SW 1271 (cell line): ENCODE results near the gene UBASH3A.

ENCODE experiments used
- DNase-seq, 2 experiments: peaks; one replicate each; lab custom pipeline; 2025; lab: John Stamatoyannopoulos, UW

The UBASH3A gene, protein sequence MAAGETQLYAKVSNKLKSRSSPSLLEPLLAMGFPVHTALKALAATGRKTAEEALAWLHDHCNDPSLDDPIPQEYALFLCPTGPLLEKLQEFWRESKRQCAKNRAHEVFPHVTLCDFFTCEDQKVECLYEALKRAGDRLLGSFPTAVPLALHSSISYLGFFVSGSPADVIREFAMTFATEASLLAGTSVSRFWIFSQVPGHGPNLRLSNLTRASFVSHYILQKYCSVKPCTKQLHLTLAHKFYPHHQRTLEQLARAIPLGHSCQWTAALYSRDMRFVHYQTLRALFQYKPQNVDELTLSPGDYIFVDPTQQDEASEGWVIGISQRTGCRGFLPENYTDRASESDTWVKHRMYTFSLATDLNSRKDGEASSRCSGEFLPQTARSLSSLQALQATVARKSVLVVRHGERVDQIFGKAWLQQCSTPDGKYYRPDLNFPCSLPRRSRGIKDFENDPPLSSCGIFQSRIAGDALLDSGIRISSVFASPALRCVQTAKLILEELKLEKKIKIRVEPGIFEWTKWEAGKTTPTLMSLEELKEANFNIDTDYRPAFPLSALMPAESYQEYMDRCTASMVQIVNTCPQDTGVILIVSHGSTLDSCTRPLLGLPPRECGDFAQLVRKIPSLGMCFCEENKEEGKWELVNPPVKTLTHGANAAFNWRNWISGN

GRCh38 chr21:42403611-42404231 lies at the start of gene UBASH3A:
TSS of gene UBASH3A (plus strand) at chr21:42403902. CDS start at chr21:42403946, 44 bp downstream.
- DNase-seq, result no peak

GRCh38 chr21:42356046-42356445 lies 47.7 kb upstream of the UBASH3A start:
- no peak for DNase-seq

DNA sequence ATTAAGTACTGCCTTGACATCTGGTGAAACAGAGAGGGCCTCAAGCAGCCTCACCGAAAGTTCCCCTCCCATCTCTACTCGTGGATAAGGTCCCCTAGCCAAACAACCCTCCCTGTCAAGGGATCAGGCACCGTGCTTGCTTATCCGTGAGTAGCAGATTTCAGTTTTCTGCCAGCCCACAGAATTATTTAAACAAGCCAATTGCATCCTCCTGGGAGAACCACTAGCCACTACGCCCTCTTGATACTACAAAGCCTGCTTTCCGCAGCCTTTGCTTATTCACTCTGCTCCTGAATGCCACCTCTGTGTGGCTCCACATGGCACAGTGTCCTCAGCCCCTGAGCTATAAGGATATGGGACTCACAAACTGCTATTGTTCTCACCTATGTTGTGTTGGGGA lies 47.1 kb upstream of the UBASH3A start:
- DNase-seq, result no peak

DNA sequence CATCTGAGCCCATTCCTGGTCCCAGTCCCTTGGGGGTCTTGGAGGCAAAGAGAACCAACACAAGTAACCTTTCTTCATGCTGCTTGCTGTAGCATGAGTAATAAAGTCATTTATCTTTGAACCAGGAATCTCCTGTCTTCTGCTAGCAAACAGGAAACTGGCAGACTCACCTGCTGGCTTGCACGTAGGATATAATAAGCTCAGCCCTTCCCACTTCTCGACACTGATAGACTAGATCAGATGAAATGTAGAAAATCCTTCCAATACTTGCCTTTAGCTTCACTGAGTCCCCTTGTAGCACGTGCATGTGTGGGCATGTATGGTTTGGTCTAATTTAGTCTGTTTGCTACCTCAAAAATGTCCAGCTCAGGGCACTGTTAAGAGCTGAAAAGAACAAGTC lies 46.4 kb upstream of the UBASH3A start:
- no peak for DNase-seq

GRCh38 chr21:42358261-42358660 lies 45.4 kb upstream of the UBASH3A start:
- DNase-seq, result no peak

- DNase-seq, result no peak
Observed at GRCh38 chr21:42358937-42359336, 44.8 kb upstream of the UBASH3A start.

- no peak for DNase-seq
Observed at GRCh38 chr21:42360317-42360716, 43.4 kb upstream of the UBASH3A start.

- DNase-seq, result no peak
Observed at GRCh38 chr21:42361286-42361685, 42.4 kb upstream of the UBASH3A start.

DNA sequence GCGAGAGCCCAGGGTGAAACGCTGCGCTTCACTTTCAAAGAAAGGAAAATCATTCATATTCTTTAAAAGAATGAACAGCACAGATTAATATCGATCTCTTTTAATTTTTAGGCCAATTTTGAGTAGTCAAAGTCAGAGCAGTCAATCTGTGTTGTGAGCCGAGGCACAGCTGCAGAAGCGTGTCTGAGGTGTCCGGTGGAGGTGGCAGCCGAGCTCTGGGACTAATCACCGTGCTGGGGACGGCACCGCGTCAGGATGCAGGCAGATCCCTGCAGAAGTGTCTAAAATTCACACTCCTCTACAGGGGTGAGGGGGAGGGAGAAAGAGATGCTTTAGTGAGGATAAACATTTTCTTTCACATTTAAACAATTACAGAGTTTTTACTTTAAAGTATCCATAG lies 41.5 kb upstream of the UBASH3A start:
- DNase-seq, result no peak

DNA sequence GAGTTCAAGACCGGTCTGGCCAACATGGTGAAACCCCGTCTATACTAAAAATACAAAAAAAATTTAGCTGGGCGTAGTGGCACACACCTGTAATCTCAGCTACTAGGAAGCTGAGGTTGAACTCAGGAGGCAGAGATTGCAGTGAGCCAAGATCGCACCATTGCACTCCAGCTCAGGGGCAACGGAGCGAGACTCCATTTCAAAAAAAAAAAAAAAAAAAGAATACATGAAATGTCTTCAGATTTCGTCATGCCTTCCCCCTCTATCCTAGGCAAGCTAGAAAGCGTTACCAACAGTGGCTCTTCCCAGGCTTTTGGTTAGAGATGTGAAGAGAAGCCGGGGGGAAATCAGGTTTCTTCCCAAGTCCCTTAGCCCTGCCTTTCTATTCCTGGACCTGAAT lies 41.0 kb upstream of the UBASH3A start:
- no peak for DNase-seq

DNA sequence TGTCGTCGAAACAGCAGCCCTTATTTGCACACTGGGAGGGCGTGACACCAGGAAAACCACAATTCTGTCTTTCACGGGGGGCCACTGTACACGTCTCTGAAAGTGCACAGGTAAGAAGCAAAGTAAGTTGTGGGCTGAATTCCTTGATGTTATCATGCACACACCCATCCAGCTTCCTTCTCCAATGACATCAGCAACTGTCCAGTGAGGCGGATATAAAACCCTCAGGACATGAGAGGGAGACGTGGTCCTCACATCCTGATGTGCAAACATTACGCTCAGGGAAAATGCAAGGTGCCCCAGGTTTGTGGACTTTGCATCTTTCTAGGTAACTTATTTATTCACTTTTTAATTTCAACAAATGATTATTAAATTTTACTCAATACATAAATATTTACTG lies 40.4 kb upstream of the UBASH3A start:
- no peak for DNase-seq

DNA sequence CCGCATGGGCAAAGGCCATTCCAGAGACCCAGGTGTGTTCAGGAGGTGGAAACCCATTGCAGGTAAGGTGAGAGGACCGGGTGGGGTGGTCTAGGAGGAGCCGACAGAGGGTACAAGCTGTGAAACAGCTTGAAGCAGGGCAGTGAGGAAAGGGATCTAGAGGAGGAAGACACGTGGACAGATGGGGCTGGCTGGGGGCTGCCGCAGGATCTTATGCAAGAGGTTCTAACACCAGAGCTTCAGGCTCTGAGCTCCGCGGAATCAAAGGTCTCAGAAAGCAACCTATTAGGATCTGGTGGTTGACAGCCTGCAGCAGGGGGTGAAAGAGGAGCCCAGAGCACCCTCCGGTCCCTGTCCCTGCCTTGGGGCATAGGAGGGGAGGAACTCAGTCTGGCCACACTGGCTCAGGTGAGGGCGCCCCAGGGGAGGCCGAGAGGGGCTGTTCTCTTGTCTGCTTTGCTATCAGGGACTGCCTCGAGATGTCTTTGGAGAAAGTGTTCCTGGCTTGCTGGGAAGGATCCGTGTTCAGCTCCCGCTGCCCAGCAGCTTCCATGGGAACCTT lies 39.3 kb upstream of the UBASH3A start:
- DNase-seq, result no peak

- DNase-seq, result no peak
Observed at GRCh38 chr21:42365770-42366169, 37.9 kb upstream of the UBASH3A start.

GRCh38 chr21:42366292-42367010 lies 37.3 kb upstream of the UBASH3A start, which contains the start of gene TFF1:
TSS of gene TFF1 (minus strand) at chr21:42366535. CDS start at chr21:42366495, 40 bp downstream.
- no peak for DNase-seq

GRCh38 chr21:42367367-42368165 lies 36.1 kb upstream of the UBASH3A start:
- DNase-seq, result no peak

DNA sequence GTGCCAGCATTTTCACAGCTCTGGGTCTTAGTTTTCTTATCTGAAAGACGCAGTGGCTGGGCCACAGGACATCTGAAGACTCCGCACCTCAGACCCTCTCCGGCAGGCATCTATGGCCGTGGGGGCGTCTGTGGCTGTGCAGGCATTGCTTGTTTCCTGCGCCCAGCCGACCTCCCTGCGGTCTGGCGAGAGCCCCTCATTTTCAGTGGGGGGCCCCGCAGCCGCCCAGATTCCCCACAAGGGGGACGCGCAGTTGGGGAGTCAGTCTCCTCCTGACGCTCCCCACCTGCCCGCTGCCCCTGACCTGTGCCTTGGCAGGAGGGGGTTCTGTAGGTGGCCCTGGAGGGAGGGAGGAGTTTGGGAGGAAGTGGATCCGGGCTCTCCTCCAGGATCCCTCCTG lies 33.9 kb upstream of the UBASH3A start:
- no peak for DNase-seq

DNA sequence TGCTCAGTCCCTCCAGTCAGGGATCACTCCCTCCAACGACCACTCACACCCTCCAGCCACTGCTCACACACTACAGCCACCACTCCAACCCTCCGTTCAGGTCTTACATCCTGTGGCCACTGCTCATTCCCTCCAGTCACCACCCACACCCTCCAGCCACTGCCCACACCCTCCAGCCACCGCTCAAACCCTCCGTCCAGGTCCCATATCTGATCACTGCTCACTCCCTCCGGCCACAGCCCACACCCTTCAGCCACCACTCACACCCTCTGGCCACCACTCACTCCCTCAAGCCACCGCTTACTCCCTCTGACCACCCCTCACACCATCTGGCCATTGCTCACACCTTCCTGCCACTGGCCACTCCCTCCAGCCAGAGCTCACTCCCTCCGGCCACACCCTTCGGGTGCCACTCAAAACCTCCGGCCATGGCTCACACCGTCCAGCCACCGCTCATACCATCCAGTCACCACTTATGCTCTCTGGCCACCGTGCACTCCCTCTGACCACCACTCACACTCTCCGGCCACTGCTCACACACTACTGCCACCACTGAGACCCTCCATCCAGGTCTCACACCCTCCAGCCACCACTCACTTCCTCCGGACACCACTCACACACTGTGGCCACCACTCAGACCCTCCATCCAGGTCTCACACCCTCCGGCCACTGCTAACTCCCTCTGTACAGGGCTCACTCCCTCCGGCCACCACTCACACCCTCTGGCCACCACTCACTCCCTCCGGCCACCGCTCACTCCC lies 32.6 kb upstream of the UBASH3A start:
- DNase-seq, result no peak

DNA sequence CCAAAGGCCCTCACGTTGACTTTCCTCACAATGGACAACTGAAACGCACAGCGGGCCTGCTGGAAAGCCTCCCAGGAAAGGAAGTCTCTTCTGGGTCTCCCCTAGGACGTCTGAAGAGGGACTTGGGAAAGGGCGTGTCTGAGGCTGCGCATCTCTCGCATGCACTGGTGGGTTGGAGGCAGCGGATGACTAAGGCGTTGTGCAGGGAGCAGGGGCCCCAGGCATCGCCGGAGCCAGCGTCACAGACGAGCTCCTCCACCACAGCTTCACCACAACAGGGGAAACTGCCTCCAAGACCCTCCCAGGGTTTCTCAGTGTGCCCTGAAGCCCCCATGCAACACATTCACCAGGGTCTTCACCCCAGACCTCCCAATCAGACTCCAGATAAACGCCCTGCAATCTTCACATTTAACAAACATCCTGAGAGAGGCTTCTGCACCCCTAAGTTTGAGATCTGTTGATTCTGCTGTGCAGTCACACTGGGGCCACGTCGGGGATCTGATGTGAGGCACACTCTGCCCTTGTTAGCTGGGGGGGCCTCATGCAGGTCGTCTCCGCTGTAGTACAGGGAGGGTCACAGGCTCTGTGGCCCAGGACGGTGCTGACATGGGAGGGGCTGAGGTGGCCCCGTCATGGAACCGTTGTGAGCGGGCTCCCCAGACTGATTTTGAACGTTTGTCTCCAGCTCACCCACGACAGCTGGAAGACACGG lies 30.4 kb upstream of the UBASH3A start:
- no peak for DNase-seq

DNA sequence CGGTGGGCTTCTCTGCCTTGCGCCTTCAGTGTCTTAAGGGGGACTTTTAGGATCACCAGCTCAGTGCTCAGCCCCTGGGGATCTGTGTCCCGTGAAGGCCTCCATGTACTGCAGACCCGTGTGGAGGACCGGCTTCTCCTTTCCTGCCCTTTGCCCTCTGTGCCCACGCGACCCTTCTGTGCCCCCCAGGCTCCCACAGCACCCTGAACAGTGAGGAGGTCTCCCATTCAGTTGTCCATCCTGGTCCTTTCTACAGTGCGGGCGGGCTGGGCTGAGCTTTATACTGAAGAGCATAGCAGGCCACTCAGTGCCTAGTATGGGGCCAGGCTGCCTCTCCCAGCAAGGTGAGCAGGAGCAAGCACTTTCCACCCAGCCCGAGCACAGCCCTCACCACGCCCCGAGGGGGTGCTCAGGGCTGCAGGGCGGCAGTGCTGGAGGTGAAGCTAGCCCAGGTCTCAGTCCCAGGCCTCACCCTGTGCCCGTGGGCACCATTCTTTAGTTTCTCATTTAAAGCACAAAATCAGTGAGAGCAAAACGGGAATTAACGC lies 29.7 kb upstream of the UBASH3A start:
- no peak for DNase-seq
